GM18520 (cell line): Measurements from ENCODE around the gene FTO.

Experiments
- ATAC-seq: cut with Tn5 transposase; IDR thresholded peaks from one replicate; pipeline ENCODE4 v1.9.1; 2021; ENCODE audit not compliant: unreplicated experiment

FTO gene

DNA sequence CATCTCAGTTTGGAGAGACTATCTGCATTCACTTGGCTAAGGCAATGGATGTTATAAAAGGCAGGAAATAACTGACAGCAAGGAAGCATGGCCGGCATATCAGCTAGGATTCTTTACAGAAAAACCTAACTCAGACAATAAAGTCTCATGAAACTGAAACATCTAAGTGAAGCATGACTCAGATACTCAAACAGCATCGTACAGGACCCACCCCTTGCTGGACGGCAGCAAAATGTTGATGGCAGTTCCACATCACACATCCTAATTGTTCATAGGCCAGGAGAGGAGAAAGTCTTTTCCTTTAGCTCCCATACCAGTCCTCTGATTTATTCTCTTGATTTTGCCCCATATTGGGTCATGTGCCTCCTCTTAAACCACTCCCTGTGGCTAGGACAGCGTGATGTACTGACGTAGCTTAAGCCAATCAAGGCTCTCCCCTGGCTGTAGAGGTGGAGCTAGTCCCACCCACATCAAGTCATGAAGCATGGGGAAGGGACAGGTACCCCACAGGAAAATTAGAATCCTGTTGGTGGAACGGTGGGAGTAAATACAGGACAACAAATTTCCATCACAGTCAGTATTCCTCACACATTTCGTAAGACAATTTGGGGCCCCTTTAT lies 403.7 kb downstream of the FTO start:
- no peak for ATAC-seq

- no peak for ATAC-seq
Observed at GRCh38 chr16:54110016-54110981, 406.3 kb downstream of the FTO start.

GRCh38 chr16:54112451-54113206 lies 408.7 kb downstream of the FTO start:
- ATAC-seq = no peak

DNA sequence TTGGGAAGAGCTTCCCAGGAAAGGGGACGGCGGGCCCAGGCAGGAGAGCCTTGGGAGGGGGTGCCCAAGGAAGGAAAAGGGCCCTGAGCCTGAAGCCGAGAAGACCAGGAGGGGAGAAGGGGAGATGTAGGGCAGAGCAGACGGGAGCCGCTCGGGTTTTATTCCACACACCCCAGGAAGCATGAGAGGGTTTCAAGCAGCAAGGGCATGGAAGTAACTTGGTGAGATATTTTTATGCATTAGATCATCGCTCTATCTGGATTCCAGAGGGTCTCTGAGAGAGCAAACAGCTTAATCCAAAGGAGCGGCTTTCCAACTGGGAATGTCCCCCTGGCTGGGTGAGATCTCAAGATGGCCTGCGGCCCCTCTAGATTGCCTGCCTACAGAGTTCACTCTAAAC lies 411.6 kb downstream of the FTO start:
- ATAC-seq = no peak

DNA sequence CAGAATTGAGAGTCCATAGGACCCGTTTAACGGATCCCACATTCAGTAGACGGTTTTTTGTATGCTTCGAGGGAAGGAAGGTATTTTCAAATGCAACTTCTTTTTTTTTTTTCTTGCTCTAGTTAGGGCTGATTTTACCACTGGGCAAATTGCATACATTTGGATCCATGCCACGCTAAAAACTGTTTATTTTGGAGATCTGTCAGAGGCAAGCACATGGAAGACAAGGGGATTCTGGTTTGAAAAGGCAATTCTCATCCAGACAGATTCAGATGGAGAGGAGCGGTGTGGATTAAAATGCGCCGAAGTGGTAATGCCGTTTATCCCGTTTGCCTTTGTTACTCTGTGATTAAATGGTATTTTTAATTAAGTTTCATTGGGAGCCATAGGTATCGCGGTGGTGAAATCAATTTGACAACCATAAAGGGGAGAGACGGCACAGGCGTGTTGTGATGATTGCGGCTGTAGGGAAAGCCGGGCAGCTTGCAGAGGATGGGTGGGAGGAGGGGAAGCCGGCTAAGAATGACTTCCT lies 412.2 kb downstream of the FTO start:
- no peak for ATAC-seq

- ATAC-seq = no peak
Observed at GRCh38 chr16:54118846-54119245, 414.9 kb downstream of the FTO start.

- ATAC-seq = no peak
Observed at GRCh38 chr16:54120846-54121480, 417.0 kb downstream of the FTO start.

DNA sequence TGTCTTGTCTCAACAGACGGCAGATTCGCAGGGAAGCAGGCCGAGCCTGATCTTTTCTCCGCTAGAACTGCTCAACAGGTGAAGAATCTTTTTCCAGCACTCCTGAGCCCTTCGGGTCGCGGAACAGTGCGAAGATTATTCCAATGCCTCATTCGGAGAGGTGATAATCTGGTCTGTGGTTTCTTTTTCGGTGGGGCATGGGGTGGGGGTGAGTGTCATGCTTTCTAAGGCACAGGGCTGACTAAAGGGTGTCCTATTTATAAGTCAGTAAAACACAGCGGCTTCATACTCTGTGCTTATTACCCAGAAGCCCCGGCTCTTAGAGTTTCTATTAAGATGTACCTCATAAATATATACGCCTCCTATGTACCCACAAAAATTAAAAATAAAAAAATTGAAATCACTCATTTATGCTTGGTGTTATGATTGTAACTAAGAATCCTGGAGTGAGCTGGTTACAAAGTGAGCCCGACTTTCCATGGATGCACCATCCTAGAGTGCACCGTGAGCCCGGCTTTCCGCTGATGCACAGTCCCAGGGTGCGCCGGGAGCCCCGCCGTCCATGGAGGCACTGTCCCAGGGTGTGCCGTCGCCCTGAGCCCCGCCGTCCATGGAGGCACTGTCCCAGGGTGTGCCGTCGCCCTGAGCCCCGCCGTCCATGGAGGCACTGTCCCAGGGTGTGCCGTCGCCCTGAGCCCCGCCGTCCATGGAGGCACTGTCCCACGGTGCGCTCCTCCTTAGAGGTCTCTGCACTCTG lies 417.8 kb downstream of the FTO start:
- ATAC-seq = no peak

DNA sequence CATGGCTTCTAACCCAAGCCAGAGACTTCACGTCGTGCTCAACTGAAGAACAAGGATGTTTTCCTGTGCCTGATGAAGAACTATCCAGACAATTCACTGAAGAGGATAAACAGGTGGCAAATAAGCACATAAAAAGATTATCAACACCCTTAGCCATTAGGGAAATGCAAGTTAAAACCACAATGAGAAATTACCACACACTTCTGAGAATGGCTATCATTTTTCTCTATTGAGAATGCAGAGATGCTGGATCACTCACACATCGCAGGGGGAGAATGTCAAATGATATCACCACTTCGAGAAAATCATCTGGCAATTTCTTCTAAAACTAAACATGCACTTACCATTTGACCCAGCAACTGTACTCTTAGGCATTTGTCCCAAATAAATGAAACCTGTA lies 419.8 kb downstream of the FTO start:
- no peak for ATAC-seq

- no peak for ATAC-seq
Observed at GRCh38 chr16:54125751-54126655, 422.0 kb downstream of the FTO start.

DNA sequence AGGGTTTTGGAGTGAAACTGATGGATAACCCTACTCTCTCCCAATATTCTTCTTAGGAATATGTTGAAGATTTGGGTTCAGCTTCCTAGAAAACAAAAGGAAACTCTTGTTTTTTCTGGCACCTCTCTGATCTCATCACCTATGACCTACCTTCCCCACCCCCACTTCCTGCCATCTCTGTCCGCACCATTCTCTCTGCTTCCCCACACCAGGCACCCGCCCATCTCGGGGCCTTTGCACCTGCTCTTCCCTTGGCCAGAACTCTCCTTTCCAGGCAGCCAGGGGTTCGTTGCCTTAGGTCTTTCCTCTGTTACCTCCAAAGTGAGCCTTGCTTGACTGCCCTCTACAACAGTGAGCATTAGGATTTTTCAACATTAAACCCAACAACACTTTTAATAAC lies 423.0 kb downstream of the FTO start:
- no peak for ATAC-seq

GRCh38 chr16:54128629-54129234 lies 424.8 kb downstream of the FTO start:
- no peak for ATAC-seq

- ATAC-seq = no peak
Observed at GRCh38 chr16:54129810-54130209, 425.9 kb downstream of the FTO start.

DNA sequence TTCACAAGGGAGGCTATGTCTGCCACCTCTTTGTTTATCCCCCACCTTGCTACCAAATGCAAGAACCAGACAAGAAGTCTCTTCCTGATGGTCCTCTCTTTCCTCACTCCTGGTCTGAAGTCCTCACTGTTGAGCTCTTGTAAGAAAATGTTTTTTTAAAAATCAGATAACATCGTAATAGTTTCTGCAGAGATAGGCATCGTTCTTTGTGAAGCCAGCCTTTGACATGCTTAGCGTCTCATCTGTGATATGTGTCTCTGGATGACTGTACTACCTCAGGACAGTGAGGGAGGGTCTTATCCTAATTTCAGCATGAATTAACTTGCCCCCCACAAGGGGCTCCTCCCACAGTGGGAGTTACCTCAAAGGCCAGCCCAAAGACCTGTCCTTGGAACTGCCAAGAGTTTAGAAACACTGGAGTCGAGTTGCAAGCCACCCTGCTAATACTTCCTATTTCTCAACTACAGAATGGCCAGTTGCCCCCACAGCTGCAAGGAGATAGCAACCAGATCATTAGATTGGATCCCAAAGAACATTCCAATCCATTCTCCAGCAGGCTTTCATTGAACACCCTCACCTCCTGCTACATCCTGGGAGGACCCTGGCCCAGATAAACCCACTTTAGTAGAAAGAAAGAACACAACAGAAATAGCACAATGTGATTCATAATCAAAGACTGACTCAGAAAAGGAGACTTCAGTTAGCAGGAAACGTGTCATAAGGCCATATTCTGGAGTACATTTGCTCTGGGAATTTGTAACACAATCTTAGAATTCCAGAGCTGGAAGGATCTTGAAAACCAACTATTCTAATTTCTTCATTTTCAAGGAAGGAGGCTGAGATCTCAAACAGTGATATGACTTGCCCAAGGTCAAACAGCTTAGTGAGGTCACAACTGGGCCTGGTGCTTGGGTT lies 431.7 kb downstream of the FTO start:
- ATAC-seq = no peak

GRCh38 chr16:54136276-54136625 lies 432.3 kb downstream of the FTO start:
- no peak for ATAC-seq

GRCh38 chr16:54140057-54140787 lies 436.3 kb downstream of the FTO start:
- no peak for ATAC-seq

DNA sequence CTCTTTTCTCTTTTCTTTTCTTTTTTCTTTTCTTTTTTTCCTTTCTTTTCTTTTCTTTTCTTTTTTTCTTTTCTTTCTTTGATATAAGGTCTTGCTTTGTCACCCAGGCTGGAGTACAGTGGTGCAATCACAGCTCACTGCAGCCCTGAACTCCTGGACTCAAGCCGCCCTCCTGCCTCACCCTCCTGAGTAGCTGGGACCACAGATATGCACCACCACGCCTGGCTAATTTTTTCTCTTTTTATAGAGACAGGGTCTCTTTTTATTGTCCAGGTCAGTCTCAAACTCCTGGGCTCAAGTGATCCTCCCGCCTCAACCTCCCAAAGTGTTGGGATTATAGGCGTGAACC lies 436.8 kb downstream of the FTO start:
- no peak for ATAC-seq
